SU-DHL-6 (cell line): ENCODE results near the gene BMPR1A.

Experiments
- CTCF ChIP-seq: fragments of 200-600 bp; sonication (generic); IDR thresholded peaks from one replicate; pipeline ENCODE4 v1.5.1; 2017; ENCODE audit warnings: antibody characterized with exemption, mild to moderate bottlenecking, low read length, moderate library complexity; ENCODE audit not compliant: insufficient read depth, poor library complexity, severe bottlenecking
- EZH2phosphoT487 ChIP-seq: fragments of 200-600 bp; sonication (generic), shearing (Covaris generic); conservative IDR thresholded peaks from 2 replicates; pipeline ENCODE4 v1.6.1; 2018; ENCODE audit warnings: mild to moderate bottlenecking, antibody characterized with exemption, low read length, moderate library complexity, mixed read lengths

DNA sequence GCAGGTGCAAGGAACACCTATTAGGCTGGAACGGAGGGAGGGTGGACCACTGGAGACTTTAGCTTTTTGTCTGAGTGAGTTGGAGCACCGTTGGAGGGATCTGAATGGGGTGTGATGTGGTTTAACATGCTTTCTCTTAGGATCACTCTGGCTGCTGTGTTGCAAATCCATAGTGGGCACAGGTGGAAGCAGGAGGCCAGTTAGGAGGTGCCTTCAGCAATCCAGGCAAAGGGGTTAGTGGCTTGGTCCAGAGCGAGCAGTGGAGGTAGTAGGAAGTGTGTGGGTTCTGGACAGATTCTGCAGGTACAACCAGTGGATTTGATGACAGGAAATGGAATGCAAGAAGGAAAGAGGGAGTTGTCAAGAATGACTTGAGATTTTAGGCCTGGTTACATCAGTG is 106.0 kb downstream of the BMPR1A start:
- TF ChIP-seq CTCF (no peak), EZH2phosphoT487 (no peak)
